ENCODE results near the gene HAUS7. TPM values are rescaled to one million over a fixed set of nuclear protein-coding genes. Genes with fewer than 3 reads are reported as not detected.

The HAUS7 gene
- total RNA-seq, 4 donors from 2014 or later, result 7.0 to 34.8 (median 12.4) TPM

GRCh38 chrX:153475271-153475670 lies 4.9 kb upstream of the HAUS7 start:
- Histone ChIP-seq H3K4me1 (peaks cover 0 to 5% (median 0%) of the 10 kb centered on the region in 4 donors), H3K4me3 (peak overlapping the region in 1 of 4 donors; percentile 36), H3K36me3 (no peaks in the 10 kb centered on the region), H3K27ac (no peak overlapping the region), H3K9me3 (no peaks in the 10 kb centered on the region), H3K27me3 (peaks cover 4% of the 10 kb centered on the region)
- 85 to 93% methylated on average over 2 to 7 of the region's 7 CpGs for WGBS, 2 donors (ENCODE audit: low coverage in 1 of 2)
- no peak for DNase-seq
- in situ Hi-C loops (cut with MboI; ENCODE audit: low pct_ligation_motif_present in 1 of 4, low pct_unique_long_range_greater_than_20kb in 1 of 4, low sequenced_read_pairs in 3 of 4), result no loop called here
- TF ChIP-seq POLR2AphosphoS5 (IDR thresholded peaks at IDR 0.05), result no peak
- no peak for TF ChIP-seq POLR2A (IDR thresholded peaks at IDR 0.05)
- TF ChIP-seq, protein P1, sequence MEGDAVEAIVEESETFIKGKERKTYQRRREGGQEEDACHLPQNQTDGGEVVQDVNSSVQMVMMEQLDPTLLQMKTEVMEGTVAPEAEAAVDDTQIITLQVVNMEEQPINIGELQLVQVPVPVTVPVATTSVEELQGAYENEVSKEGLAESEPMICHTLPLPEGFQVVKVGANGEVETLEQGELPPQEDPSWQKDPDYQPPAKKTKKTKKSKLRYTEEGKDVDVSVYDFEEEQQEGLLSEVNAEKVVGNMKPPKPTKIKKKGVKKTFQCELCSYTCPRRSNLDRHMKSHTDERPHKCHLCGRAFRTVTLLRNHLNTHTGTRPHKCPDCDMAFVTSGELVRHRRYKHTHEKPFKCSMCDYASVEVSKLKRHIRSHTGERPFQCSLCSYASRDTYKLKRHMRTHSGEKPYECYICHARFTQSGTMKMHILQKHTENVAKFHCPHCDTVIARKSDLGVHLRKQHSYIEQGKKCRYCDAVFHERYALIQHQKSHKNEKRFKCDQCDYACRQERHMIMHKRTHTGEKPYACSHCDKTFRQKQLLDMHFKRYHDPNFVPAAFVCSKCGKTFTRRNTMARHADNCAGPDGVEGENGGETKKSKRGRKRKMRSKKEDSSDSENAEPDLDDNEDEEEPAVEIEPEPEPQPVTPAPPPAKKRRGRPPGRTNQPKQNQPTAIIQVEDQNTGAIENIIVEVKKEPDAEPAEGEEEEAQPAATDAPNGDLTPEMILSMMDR (IDR thresholded peaks at IDR 0.05), result no peak
- no peak for TF ChIP-seq EP300 (IDR thresholded peaks at IDR 0.05; ENCODE audit: low read depth)
- intact Hi-C loops (cut with DNase I; ENCODE audit: low total_unique reads), result no loop called here

GRCh38 chrX:153474718-153475117 lies 4.3 kb upstream of the HAUS7 start:
- Histone ChIP-seq H3K4me3 (peak overlapping the region in 2 of 4 donors; percentile 23 to 36), H3K4me1 (peaks cover 0 to 6% (median 2%) of the 10 kb centered on the region in 4 donors), H3K36me3 (no peaks in the 10 kb centered on the region), H3K27ac (no peak overlapping the region), H3K27me3 (peaks cover 4% of the 10 kb centered on the region), H3K9me3 (no peaks in the 10 kb centered on the region)
- intact Hi-C loops (cut with DNase I; ENCODE audit: low total_unique reads), result no loop called here
- TF ChIP-seq POLR2A (IDR thresholded peaks at IDR 0.05) (no peak), POLR2AphosphoS5 (IDR thresholded peaks at IDR 0.05) (no peak), EP300 (IDR thresholded peaks at IDR 0.05; ENCODE audit: low read depth) (no peak)
- TF ChIP-seq, protein P1 (IDR thresholded peaks at IDR 0.05), result no peak
- in situ Hi-C loops (cut with MboI; ENCODE audit: low pct_ligation_motif_present in 1 of 4, low pct_unique_long_range_greater_than_20kb in 1 of 4, low sequenced_read_pairs in 3 of 4), result no loop called here
- 58% methylated on average over 37 of the region's 59 CpGs; no CpG with 5 or more reads in 1 of the 2 donors for WGBS, 2 donors (ENCODE audit: low coverage in 1 of 2)
- DNase-seq, result peak; percentile 26

- 83% methylated on average over 10 of the region's 10 CpGs; no CpG with 5 or more reads in 1 of the 2 donors for WGBS, 2 donors (ENCODE audit: low coverage in 1 of 2)
- H3K4me3 ChIP-seq, result no peak overlapping the region
- intact Hi-C loops (cut with DNase I; ENCODE audit: low total_unique reads), result no loop called here
- peaks cover 4% of the 10 kb centered on the region for H3K27me3 ChIP-seq
- in situ Hi-C loops (cut with MboI; ENCODE audit: low pct_ligation_motif_present in 1 of 4, low pct_unique_long_range_greater_than_20kb in 1 of 4, low sequenced_read_pairs in 3 of 4), result no loop called here
- H3K36me3 ChIP-seq, result no peaks in the 10 kb centered on the region
- no peaks in the 10 kb centered on the region for H3K9me3 ChIP-seq
- no peak for TF ChIP-seq POLR2AphosphoS5 (IDR thresholded peaks at IDR 0.05)
- TF ChIP-seq, protein P1 (IDR thresholded peaks at IDR 0.05), result no peak
- TF ChIP-seq EP300 (IDR thresholded peaks at IDR 0.05; ENCODE audit: low read depth), result no peak
- no peak for TF ChIP-seq POLR2A (IDR thresholded peaks at IDR 0.05)
- H3K27ac ChIP-seq, result no peak overlapping the region
- peaks cover 0 to 10% (median 7%) of the 10 kb centered on the region in 4 donors for H3K4me1 ChIP-seq
- no peak for DNase-seq
Measured at GRCh38 chrX:153474266-153474665, 3.9 kb upstream of the HAUS7 start.

GRCh38 chrX:153473126-153473525 lies 2.8 kb upstream of the HAUS7 start:
- no peak for TF ChIP-seq POLR2A (IDR thresholded peaks at IDR 0.05)
- TF ChIP-seq, protein P1 (IDR thresholded peaks at IDR 0.05), result no peak
- TF ChIP-seq POLR2AphosphoS5 (IDR thresholded peaks at IDR 0.05), result no peak
- TF ChIP-seq EP300 (IDR thresholded peaks at IDR 0.05; ENCODE audit: low read depth), result no peak
- WGBS, 2 donors (ENCODE audit: low coverage in 1 of 2), result 89% methylated on average over 7 of the region's 10 CpGs; no CpG with 5 or more reads in 1 of the 2 donors
- Histone ChIP-seq H3K36me3 (no peaks in the 10 kb centered on the region), H3K9me3 (no peaks in the 10 kb centered on the region), H3K4me1 (peaks cover 0 to 16% (median 8%) of the 10 kb centered on the region in 4 donors), H3K4me3 (no peak overlapping the region), H3K27ac (no peak overlapping the region), H3K27me3 (peaks cover 4% of the 10 kb centered on the region)
- no peak for DNase-seq
- in situ Hi-C loops (cut with MboI; ENCODE audit: low pct_ligation_motif_present in 1 of 4, low pct_unique_long_range_greater_than_20kb in 1 of 4, low sequenced_read_pairs in 3 of 4), result no loop called here
- intact Hi-C loops (cut with DNase I; ENCODE audit: low total_unique reads), result no loop called here

Measured in transverse colon (tissue), 4 donors.